Stimulated activated naive B cell treated with anti-CD40 and anti-IgM and Interleukin-4, amounts not matched to agents 10 μg/mL and 1 μg/mL and 100 μg/mL, for 72 hours (primary cell): Measurements from ENCODE around the gene NIPSNAP3A.

Experiments used
- ATAC-seq, 2 donors: fragments of 150-1000 bp; cut with Tn5 transposase; replicated peaks; 2 replicates each; pipeline ENCODE4 v1.10.0; 2021; ENCODE audit warnings: moderate library complexity in 1 of 2
- DNase-seq: peaks from one replicate; pipeline ENCODE4 v3.0.0; 2021
- H3K27ac Mint-ChIP-seq: one replicate; pipeline ENCODE4 v1.8.0; 2022; ENCODE audit warnings: mild to moderate bottlenecking, mixed read lengths
- H3K27me3 Mint-ChIP-seq, 2 donors: one replicate each; pipeline ENCODE4 v1.8.0; 2022; ENCODE audit warnings: mixed read lengths in 2 of 2
- H3K36me3 Mint-ChIP-seq, 2 donors: one replicate each; pipeline ENCODE4 v1.8.0; 2022; ENCODE audit warnings: mixed read lengths in 2 of 2, mild to moderate bottlenecking in 1 of 2
- H3K4me1 Mint-ChIP-seq, 2 donors: one replicate each; pipeline ENCODE4 v1.8.0; 2022; ENCODE audit warnings: mixed read lengths in 2 of 2, mild to moderate bottlenecking in 1 of 2
- H3K4me3 Mint-ChIP-seq, 2 donors: one replicate each; pipeline ENCODE4 v1.8.0; 2022; ENCODE audit warnings: mild to moderate bottlenecking in 2 of 2, mixed read lengths in 2 of 2, moderate library complexity in 1 of 2
- H3K9me3 Mint-ChIP-seq, 2 donors: one replicate each; pipeline ENCODE4 v1.8.0; 2022; ENCODE audit warnings: mixed read lengths in 2 of 2, mild to moderate bottlenecking in 1 of 2

Gene NIPSNAP3A

DNA sequence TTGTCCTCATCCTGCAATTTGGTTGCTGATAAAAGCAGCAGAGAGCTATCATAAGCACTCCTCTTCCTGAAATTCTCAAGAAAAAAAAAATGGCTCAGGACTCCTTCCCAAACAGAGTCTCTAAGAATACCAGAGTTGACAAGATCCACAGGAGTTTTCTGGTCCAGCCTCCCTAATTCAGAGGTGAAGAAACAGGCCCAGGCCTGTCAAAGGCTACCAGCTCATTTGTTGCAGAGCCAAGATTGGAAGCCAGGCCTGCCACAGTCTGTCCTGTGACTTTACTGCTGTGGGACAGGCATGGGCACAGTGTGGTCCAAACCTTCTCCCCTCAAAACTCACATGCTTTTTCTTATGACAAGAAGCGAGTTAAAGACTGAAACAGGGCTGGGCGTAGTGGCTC is 58.0 kb downstream of the NIPSNAP3A start:
- H3K9me3 Mint-ChIP-seq, result no peaks in the 10 kb centered on the region
- H3K27ac Mint-ChIP-seq, result no peak overlapping the region
- H3K4me1 Mint-ChIP-seq, result no peaks in the 10 kb centered on the region
- no peaks in the 10 kb centered on the region for H3K27me3 Mint-ChIP-seq
- no peak overlapping the region for H3K4me3 Mint-ChIP-seq
- ATAC-seq (no peak), DNase-seq (no peak)
- peaks cover 8 to 21% of the 10 kb centered on the region in 2 donors for H3K36me3 Mint-ChIP-seq

GRCh38 chr9:104808035-104808614 is 60.6 kb downstream of the NIPSNAP3A start:
- no peaks in the 10 kb centered on the region for H3K27me3 Mint-ChIP-seq
- peaks cover 6 to 17% of the 10 kb centered on the region in 2 donors for H3K36me3 Mint-ChIP-seq
- no peak for ATAC-seq
- H3K4me3 Mint-ChIP-seq, result no peak overlapping the region
- H3K9me3 Mint-ChIP-seq, result no peaks in the 10 kb centered on the region
- no peak overlapping the region for H3K27ac Mint-ChIP-seq
- H3K4me1 Mint-ChIP-seq, result no peaks in the 10 kb centered on the region
- DNase-seq, result no peak
